Fibroblast of lung (primary cell): ENCODE measurements around the gene NOS1AP. TPM values are rescaled to one million over a fixed set of nuclear protein-coding genes. Genes with fewer than 3 reads are reported as not detected.
A peak's percentile ranks its signal among the peaks of the same experiment; 100 is the strongest.

Experiments used
- DNase-seq, 2 donors: peaks; one replicate each; pipeline versions ENCODE4 v3.0.0 to v3.0.0-alpha.2; 2010; ENCODE audit warnings: low read depth in 2 of 2
- H2AFZ ChIP-seq: 2 replicates; pipeline ENCODE4 v1.5.1; 2012; ENCODE audit warnings: low read length, control low read depth, inconsistent platforms
- H3K27ac ChIP-seq: 2 replicates; pipeline ENCODE4 v1.5.1; 2011; ENCODE audit warnings: low read length, control low read depth; ENCODE audit not compliant: insufficient read depth
- H3K27me3 ChIP-seq: 2 replicates; pipeline ENCODE4 v1.5.1; 2011; ENCODE audit warnings: mild to moderate bottlenecking, low read length; ENCODE audit not compliant: control insufficient read depth, insufficient read depth
- H3K36me3 ChIP-seq: 2 replicates; pipeline ENCODE4 v1.5.1; 2011; ENCODE audit warnings: low read length; ENCODE audit not compliant: control insufficient read depth, insufficient read depth
- H3K4me1 ChIP-seq: 2 replicates; pipeline ENCODE4 v1.5.1; 2011; ENCODE audit warnings: low read length; ENCODE audit not compliant: control insufficient read depth, insufficient read depth; ENCODE audit errors: extremely low read depth
- H3K4me2 ChIP-seq: 2 replicates; pipeline ENCODE4 v1.5.1; 2011; ENCODE audit warnings: low read length, control low read depth; ENCODE audit not compliant: insufficient read depth; ENCODE audit errors: extremely low read depth
- H3K4me3 ChIP-seq, 4 experiments: fragments of 200-600 bp in 1 of 4; sonication (generic) in 1 of 4; replicated peaks in 1 of 4; 2 replicates each; pipeline ENCODE4 v1.5.1; 2011 to 2016; ENCODE audit warnings: low read length in 4 of 4, low read depth in 3 of 4, mild to moderate bottlenecking in 3 of 4, control low read depth in 2 of 4, inconsistent platforms in 1 of 4, mixed read lengths in 1 of 4; ENCODE audit not compliant: insufficient read depth in 1 of 4; ENCODE audit errors: control extremely low read depth in 1 of 4
- H3K79me2 ChIP-seq: 2 replicates; pipeline ENCODE4 v1.5.1; 2012; ENCODE audit warnings: mild to moderate bottlenecking, low read length, inconsistent platforms; ENCODE audit not compliant: control insufficient read depth, insufficient read depth
- H3K9ac ChIP-seq: 2 replicates; pipeline ENCODE4 v1.5.1; 2011; ENCODE audit warnings: mild to moderate bottlenecking, low read length, control low read depth; ENCODE audit not compliant: insufficient read depth
- H3K9me3 ChIP-seq: 2 replicates; pipeline ENCODE4 v1.5.1; 2012; ENCODE audit warnings: low read depth, low read length; ENCODE audit not compliant: control insufficient read depth, insufficient read depth
- H4K20me1 ChIP-seq: 2 replicates; pipeline ENCODE4 v1.5.1; 2011; ENCODE audit warnings: low read length; ENCODE audit not compliant: control insufficient read depth, insufficient read depth; ENCODE audit errors: extremely low read depth
- CTCF ChIP-seq, 2 donors: IDR thresholded peaks in 1 of 2; conservative IDR thresholded peaks in 1 of 2; 1 replicate in 1 of 2; 2 replicates in 1 of 2; pipeline ENCODE4 v1.5.1; 2011 to 2012; ENCODE audit warnings: low read length in 2 of 2, control low read depth in 1 of 2, inconsistent platforms in 1 of 2, low read depth in 1 of 2, mild to moderate bottlenecking in 1 of 2
- EZH2 ChIP-seq: IDR thresholded peaks from 2 replicates; pipeline ENCODE4 v1.5.1; 2012; ENCODE audit warnings: low read length, control low read depth, mild to moderate bottlenecking; ENCODE audit errors: missing control alignments
- polyA plus RNA-seq, 2 donors: library from polyadenylated mRNA; depleted of rRNA in 1 of 2; stranded (reverse) in 1 of 2; unstranded in 1 of 2; fragments of >200 nt; gene quantifications; 2 replicates each; pipeline ENCODE4 v1.2.1, GENCODE V29; 2011 to 2012; ENCODE audit warnings: missing spikeins in 1 of 2
- total RNA-seq: library from RNA; depleted of rRNA; stranded (reverse); fragments of >200 nt; gene quantifications from 2 replicates; pipeline ENCODE4 v1.2.1, GENCODE V29; 2014

Gene NOS1AP
- total and polyA plus RNA-seq, 2 donors (not counting 1 experiment from before 2014, with no cell fraction given): 0.14 to 0.17 TPM

- H3K79me2 ChIP-seq: no peaks in the 10 kb centered on the region
These were observed 160.1 kb downstream of the NOS1AP start for GRCh38 chr1:162229549-162229948.

GRCh38 chr1:162230096-162230495 is 160.6 kb downstream of the NOS1AP start:
- H3K9me3 ChIP-seq: no peaks in the 10 kb centered on the region
- no peaks in the 10 kb centered on the region for H3K36me3 ChIP-seq
- peak; percentile 11 to 23 for DNase-seq
- H3K79me2 ChIP-seq: no peaks in the 10 kb centered on the region
- no peak overlapping the region for H3K27ac ChIP-seq
- H3K27me3 ChIP-seq: peaks cover 3% of the 10 kb centered on the region
- TF ChIP-seq EZH2 (no peak), CTCF (conservative IDR thresholded peaks at IDR 0.05 in 1 of 2, IDR thresholded peaks at IDR 0.05 in 1 of 2; ENCODE audit: low read depth in 1 of 2, low read length in 2 of 2) (peak in 1 of 2 donors; percentile 8)
- no peak overlapping the region for H3K4me3 ChIP-seq
- no peak overlapping the region for H2AFZ ChIP-seq
- H3K9ac ChIP-seq: no peak overlapping the region
- H3K4me2 ChIP-seq: no peak overlapping the region
- no peaks in the 10 kb centered on the region for H3K4me1 ChIP-seq
- H4K20me1 ChIP-seq: no peaks in the 10 kb centered on the region

More at GRCh38 chr1:162229549-162229948, 160.1 kb downstream of the NOS1AP start:
- no peak overlapping the region for H3K4me3 ChIP-seq
- no peaks in the 10 kb centered on the region for H3K36me3 ChIP-seq
- TF ChIP-seq CTCF (conservative IDR thresholded peaks at IDR 0.05 in 1 of 2, IDR thresholded peaks at IDR 0.05 in 1 of 2; ENCODE audit: low read depth in 1 of 2, low read length in 2 of 2) (no peak), EZH2 (no peak)
- no peak overlapping the region for H3K4me2 ChIP-seq
- no peak overlapping the region for H2AFZ ChIP-seq
- H3K27me3 ChIP-seq: peaks cover 3% of the 10 kb centered on the region
- H3K4me1 ChIP-seq: no peaks in the 10 kb centered on the region
- no peak for DNase-seq
- no peaks in the 10 kb centered on the region for H4K20me1 ChIP-seq
- H3K27ac ChIP-seq: no peak overlapping the region
- no peak overlapping the region for H3K9ac ChIP-seq
- H3K9me3 ChIP-seq: no peaks in the 10 kb centered on the region

GRCh38 chr1:162230517-162230916 is 161.0 kb downstream of the NOS1AP start:
- no peak for DNase-seq
- Histone ChIP-seq H3K4me2 (no peak overlapping the region), H3K4me3 (no peak overlapping the region), H2AFZ (no peak overlapping the region), H3K9ac (no peak overlapping the region), H3K27me3 (peaks cover 3% of the 10 kb centered on the region), H3K4me1 (peaks cover 2% of the 10 kb centered on the region), H4K20me1 (no peaks in the 10 kb centered on the region), H3K36me3 (no peaks in the 10 kb centered on the region), H3K27ac (no peak overlapping the region), H3K79me2 (no peaks in the 10 kb centered on the region), H3K9me3 (no peaks in the 10 kb centered on the region)
- no peak for TF ChIP-seq EZH2
- TF ChIP-seq CTCF (conservative IDR thresholded peaks at IDR 0.05 in 1 of 2, IDR thresholded peaks at IDR 0.05 in 1 of 2; ENCODE audit: low read depth in 1 of 2, low read length in 2 of 2): no peak
